ENCODE results near the gene EEA1. TPM values are rescaled to one million over a fixed set of nuclear protein-coding genes. Genes with fewer than 3 reads are reported as not detected.
A peak's percentile ranks its signal among the peaks of the same experiment; 100 is the strongest.
"Not testable (repeated sequence)": the region's sequence is repeated elsewhere in the genome, so short reads cannot be mapped to it uniquely, and the experiment has no call there.

Gene EEA1
- 29.0 and 31.5 TPM in 2 replicates for total RNA-seq (2014; rRNA removed; shearing (Covaris generic))
- polyA plus RNA-seq (2015; cell fraction: cytosol; rRNA removed): 9.7 and 15.1 TPM in 2 replicates
- polyA plus RNA-seq (2015; cell fraction: nucleus; rRNA removed): 22.3 and 25.4 TPM in 2 replicates

DNA sequence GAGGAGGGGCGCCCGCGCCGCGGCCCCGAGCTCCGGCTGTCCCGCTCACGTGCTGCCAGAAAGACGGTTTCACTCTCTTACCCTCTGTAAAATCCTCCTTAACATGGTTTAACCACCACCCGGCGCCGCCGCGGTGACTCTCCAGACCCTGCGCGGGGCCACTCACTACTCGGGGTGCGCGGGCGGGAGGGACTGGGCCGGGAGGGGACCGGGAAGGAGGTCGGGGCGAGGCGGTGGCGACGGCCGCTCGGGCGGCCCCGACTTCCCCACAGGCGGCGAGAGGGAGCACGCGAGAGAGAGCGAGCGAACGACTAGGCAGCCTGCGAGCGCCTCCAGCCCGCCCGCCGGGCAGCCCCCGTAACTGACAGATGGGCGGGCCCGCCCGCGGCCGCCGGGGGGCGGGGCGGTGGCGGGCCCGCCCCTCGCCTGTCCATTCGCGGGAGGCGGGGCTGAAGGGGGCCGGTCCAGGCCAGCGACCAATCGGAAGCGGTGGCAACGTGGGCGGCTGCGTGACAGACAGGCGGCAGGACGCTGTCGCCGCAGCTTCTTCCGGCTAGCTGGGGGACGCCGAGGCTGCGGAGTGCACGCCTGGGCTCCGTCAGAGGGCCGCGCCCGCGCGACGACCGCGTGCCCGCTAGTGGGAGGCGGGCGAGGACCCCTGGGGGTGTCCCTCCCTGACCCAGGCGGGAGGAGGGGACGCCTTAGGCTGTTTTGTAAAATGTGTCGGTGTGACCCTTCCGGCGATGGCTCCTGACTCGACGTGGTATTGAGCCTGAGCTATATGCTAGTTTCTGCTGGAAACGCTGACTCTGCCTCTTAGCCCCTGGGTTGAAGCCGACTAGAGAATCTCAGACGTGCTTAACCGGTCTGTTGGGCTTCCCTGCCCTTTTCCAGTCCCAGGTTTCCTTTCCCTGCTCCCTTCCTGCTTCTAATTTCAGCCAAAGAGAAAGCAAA is at the start of gene EEA1:
EEA1 (minus strand) TSS at position 334 of the 954 bp plus-strand sequence; CDS start at position 105, 229 bp downstream.
- in situ Hi-C loops (cut with HindIII; ENCODE audit: low pct_unique_long_range_greater_than_20kb, low sequenced_read_pairs): no loop called here

DNA sequence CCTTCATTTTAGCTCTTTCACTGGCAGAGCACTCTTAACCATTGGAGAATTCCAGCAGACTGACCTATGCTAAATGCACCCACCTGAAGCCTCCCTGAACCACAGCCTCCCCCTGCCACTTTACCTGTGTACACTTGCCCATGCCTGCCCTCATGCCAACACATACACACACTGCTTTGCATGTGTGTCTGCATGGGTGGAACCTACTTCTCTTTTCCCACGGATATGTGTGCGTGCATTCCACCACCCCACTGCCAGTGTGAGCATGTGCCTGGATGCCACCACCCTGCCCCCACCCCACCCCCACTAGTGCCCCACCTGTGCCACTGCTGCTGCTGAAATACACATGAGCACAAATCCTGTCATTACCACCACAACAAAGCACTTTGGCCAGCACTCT is 49.5 kb upstream of the EEA1 start:
- in situ Hi-C loops (cut with HindIII; ENCODE audit: low pct_unique_long_range_greater_than_20kb, low sequenced_read_pairs): no loop called here

More for the DNA sequence above, at the start of gene EEA1:
- DNase-seq (ENCODE audit: low read depth, low spot score): peak; percentile 97

DNA sequence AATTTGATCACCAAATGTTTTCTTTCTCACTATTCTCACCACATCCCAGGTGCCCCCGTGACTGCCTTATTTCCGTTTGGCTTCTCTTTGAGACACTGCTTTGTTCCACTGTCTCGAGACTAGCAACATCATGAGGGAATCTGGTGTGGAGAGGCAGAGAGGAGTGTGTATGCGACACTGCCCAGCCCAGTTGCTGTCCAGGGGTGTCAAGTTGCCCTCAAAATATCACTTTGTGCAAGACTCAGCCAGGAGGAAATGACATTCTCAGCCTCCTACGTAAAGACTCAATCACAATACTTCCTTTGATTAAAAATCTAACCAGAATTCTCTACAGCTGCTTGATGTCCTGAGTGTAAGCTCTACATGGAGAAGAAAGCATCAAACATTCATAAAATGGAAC is 48.2 kb upstream of the EEA1 start:
- in situ Hi-C loops (cut with HindIII; ENCODE audit: low pct_unique_long_range_greater_than_20kb, low sequenced_read_pairs): no loop called here
- peak; percentile 100 for DNase-seq (ENCODE audit: low read depth, low spot score)

More for the DNA sequence above, 49.5 kb upstream of the EEA1 start:
- no peak for DNase-seq (ENCODE audit: low read depth, low spot score)

DNA sequence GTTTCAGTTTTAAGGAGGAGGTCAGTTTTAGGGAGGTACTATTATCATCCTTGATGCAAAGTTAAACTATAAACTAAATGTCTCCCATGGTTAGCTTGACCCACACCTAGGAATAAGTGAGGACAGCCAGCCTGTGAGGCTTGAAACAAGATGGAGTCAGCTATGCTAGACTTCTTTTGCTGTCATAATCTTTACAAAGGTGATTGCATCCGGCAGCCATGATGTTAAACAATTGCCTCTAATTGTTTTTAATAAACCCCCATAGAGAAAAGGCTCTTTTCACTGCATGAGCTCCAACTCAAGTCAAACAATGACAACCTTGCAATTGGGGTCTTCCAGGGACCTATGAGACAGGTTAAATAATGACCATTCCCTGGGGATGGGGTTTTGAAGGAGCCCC is 45.7 kb upstream of the EEA1 start:
- in situ Hi-C loops (cut with HindIII; ENCODE audit: low pct_unique_long_range_greater_than_20kb, low sequenced_read_pairs): no loop called here
- DNase-seq (ENCODE audit: low read depth, low spot score): no peak

DNA sequence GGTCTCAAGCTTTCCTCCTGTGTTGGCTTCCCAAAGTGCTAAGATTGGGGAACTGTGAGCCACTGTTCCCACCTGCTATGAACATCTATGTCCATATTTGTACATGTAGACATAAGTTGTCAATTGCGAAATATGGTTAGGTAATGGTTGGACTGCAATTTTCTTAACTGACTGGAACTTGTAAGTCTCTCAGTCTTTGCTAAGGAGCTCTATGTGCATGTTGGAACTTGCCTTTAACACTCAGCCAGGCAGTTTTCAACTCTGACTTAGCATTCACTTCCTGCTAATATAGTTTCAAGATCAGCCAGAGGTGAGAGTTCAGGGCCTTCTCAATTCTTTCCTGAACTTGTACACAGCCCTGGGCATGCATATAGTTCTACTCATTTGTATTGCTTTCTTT is 44.5 kb upstream of the EEA1 start:
- in situ Hi-C loops (cut with HindIII; ENCODE audit: low pct_unique_long_range_greater_than_20kb, low sequenced_read_pairs): no loop called here
- no peak for DNase-seq (ENCODE audit: low read depth, low spot score)

DNA sequence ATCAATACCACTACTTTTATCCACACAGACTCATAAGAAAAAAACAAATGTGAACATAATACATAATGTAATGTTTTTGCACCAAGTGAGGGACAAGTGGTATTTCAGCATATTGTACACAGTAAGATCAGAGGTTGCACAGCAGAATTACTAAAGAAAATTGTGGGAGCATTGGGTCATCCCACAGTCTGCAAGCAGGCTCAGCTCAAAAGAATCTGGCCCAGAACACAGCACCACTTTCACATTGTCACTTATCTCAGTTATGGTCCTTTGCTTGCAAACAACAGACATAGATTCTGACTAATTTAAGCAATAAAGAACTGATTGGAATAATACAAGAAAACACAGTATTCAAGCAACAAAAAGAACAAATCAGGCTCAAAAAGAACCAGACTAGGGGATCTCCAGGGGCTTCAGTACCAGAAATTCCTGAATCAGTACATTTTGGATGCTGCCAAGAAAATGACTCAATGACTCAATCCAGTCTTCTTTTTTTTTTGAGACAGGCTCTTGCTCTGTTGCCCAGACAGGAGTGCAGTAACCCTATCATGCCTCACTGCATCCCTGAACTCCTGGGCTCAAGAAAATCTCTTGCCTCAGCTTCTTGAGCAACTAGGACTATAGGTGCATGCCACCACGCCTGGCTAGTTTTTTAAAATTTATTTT is 42.9 kb upstream of the EEA1 start:
- in situ Hi-C loops (cut with HindIII; ENCODE audit: low pct_unique_long_range_greater_than_20kb, low sequenced_read_pairs): no loop called here
- no peak for DNase-seq (ENCODE audit: low read depth, low spot score)

DNA sequence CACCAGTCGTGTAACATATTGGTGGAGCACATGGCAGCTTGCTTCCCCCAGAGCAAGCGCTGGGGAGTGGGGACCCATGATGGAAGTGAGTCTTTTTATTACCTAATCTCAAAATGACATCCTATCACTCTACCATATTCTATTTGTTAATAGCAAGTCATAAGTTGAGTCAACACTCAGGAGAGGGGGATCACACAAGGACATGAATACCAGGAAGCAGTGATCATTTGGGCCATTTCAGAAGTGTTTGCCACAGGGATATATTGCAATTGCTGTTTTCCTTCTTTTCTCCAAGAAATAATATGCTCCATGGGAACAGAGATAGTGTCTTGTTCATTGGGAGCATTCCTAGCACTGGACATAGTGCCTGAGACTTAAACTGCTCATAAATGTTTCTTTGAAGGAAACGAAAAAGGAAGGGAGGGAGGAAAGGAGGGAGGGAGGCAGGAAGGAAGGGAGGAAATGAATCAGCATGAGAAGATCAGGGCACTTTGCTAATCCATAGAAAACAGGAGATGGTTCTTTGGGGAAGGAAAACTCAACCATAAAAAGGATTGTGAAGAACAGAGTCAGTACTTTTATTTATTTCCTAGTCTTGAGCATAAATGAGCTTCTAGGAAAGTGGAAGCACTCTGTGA is 39.2 kb upstream of the EEA1 start:
- DNase-seq (ENCODE audit: low read depth, low spot score): no peak
- in situ Hi-C loops (cut with HindIII; ENCODE audit: low pct_unique_long_range_greater_than_20kb, low sequenced_read_pairs): no loop called here

DNA sequence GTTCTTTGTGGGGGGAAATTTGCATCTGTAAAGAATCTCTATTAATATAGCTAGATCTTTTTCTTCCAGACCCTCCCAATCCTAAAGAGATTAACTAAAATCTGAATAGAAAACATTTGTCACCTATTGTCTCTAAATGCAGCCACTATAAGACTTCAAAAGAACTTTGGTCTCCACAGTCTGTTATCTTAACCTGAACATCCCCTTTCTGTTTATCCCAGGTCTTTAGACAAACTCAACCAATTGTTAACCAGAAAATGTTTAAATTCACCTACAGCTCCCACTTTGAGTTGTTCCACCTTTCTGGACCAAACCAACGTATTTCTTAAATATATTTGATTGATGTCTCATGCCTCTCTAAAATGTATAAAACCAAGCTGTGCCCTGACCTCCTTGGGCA is 35.3 kb upstream of the EEA1 start:
- in situ Hi-C loops (cut with HindIII; ENCODE audit: low pct_unique_long_range_greater_than_20kb, low sequenced_read_pairs); DNase-seq (ENCODE audit: low read depth, low spot score): not testable (repeated sequence)

DNA sequence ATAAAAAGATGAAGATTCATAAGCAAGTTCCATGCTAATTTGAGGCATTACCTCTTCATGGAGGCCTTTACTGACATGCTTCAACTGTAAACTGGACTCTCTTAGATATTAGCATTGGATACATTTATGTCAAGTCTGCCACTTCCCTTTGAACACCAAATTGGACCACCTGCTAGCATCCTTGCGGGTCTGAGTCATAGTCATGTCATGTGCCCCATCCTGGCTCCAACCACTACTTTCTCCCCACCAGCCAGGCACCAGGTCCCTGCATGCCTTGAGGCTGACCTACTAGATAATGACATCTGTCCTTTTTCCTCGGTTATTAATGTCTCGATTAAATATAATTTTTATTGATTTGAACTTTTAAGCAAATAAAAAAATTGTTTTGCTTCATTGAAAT is 32.9 kb upstream of the EEA1 start:
- in situ Hi-C loops (cut with HindIII; ENCODE audit: low pct_unique_long_range_greater_than_20kb, low sequenced_read_pairs): no loop called here
- DNase-seq (ENCODE audit: low read depth, low spot score): peak; percentile 44

DNA sequence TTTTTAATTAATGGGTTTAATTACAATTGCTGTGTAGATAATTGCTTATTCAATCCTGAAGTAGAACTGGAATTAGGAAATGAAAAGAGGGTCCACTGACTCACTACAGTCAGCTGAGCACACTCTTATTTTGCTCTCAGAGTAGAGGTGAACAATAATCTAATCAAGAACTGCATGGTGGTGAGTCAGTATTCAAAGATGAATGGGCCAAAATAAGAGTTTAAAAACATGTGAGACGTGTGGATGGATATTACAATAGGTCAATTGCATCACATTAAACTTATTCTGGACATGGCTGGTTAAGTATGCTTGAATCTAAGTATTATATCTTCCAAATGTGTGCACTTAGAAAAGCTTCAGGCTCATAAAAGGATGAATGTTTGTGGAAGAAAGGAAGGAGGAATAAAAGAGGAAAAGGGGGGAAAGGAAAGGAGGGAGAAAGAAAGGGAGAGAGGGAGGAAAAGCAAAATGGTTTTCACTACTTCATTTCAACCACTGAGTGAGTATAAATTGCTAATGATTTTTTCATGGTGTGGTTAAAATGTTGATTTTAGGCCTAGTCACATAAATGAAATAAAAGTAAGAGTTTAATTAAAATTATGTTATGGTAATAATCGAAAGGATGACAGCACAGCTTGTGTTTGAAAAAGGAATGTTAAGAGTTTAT is 27.0 kb upstream of the EEA1 start:
- peak; percentile 75 for DNase-seq (ENCODE audit: low read depth, low spot score)
- in situ Hi-C loops (cut with HindIII; ENCODE audit: low pct_unique_long_range_greater_than_20kb, low sequenced_read_pairs): no loop called here

DNA sequence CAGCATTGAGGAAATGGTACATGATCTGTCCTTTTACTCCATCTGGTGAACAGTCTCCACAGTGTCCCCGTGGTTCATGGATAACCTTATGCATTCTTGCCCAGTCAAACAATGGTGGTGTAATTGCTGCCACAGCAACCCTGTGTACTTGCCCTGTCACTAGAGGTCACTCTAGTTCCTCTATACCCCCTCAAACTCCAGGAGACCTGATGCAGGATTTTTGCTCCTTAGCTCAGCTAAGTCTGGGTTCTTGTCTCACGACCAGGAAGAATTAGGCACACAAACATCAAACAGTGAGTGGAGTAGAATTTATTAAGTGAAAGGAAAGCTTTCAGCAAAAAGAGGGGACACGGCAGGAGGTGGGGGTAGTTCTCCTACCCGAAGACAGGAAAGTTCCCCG is 24.7 kb upstream of the EEA1 start:
- in situ Hi-C loops (cut with HindIII; ENCODE audit: low pct_unique_long_range_greater_than_20kb, low sequenced_read_pairs): no loop called here
- peak; percentile 58 for DNase-seq (ENCODE audit: low read depth, low spot score)

DNA sequence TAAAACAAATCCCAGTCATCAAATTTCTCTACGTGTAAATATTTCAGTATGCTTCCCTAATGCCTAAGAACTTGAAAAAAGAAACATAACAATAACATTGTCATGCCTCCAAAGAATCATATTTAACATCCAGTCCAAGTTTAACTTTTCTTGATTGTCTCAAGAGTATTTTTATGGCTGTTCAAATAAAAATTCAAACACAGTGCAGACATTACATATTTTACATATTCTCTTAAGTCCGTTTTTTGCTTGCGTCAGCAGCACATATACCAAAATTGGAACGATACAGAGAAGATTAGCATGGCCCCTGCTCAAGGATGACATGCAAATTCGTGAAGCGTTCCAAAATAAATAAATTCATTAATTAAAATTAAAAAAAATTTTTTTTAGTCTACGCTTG is 23.3 kb upstream of the EEA1 start:
- no peak for DNase-seq (ENCODE audit: low read depth, low spot score)
- in situ Hi-C loops (cut with HindIII; ENCODE audit: low pct_unique_long_range_greater_than_20kb, low sequenced_read_pairs): no loop called here

DNA sequence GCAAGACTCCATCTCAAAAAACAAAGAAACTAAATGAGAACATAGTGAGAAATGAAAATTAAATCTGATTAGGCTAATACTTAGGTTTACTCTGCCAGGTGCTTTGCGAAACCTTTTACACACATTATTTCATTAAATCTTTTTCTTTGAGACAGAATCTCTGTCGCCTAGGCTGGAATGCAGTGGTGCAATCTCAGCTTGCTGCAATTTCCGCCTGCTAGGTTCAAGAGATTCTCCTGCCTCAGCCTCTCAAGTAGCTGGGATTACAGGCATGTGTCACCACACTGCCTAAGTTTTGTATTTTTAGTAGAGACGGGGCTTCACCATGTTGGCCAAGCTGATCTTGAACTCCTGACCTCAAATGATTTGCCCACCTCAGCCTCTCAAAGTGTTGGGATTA is 21.9 kb upstream of the EEA1 start:
- DNase-seq (ENCODE audit: low read depth, low spot score): no peak
- in situ Hi-C loops (cut with HindIII; ENCODE audit: low pct_unique_long_range_greater_than_20kb, low sequenced_read_pairs): no loop called here

DNA sequence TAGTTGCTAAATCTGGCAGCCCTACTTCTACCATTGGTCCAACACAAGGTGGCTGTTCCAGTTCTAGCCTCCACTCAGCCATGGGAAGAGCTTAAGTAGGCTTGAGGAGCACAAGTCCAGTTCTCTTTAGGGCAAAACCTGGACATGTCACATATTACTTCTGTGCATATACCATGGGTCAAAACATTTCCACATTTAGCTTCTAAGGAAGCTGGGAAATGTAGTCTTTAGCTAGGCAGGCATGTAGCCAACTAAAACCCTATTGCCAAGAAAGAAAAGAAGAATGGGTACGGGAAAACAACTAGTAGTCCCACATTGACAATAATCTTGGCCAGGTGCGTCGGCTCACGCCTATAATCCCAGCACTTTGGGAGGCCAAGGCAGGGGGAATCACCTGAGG is 20.9 kb upstream of the EEA1 start:
- in situ Hi-C loops (cut with HindIII; ENCODE audit: low pct_unique_long_range_greater_than_20kb, low sequenced_read_pairs): no loop called here
- DNase-seq (ENCODE audit: low read depth, low spot score): no peak

DNA sequence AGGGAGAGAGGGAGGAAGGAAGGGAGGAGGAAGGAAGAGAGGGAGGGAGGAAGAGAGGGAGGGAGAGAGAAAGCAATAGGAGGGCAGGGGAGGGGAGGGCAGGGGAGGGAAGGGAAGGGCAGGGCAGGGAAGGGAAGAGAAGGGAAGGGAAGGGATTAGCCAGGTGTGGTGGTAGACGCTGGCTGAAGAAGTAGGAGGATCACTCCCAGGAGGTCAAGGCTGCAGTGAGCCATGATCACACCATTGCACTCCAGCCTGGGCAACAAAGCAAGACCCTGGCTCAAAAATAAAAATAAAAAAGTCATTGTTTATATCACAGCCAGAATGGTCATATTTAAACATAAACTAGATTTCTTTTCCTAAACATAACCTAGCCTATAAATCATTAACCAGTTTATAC is 20.4 kb upstream of the EEA1 start:
- no peak for DNase-seq (ENCODE audit: low read depth, low spot score)
- in situ Hi-C loops (cut with HindIII; ENCODE audit: low pct_unique_long_range_greater_than_20kb, low sequenced_read_pairs): no loop called here

DNA sequence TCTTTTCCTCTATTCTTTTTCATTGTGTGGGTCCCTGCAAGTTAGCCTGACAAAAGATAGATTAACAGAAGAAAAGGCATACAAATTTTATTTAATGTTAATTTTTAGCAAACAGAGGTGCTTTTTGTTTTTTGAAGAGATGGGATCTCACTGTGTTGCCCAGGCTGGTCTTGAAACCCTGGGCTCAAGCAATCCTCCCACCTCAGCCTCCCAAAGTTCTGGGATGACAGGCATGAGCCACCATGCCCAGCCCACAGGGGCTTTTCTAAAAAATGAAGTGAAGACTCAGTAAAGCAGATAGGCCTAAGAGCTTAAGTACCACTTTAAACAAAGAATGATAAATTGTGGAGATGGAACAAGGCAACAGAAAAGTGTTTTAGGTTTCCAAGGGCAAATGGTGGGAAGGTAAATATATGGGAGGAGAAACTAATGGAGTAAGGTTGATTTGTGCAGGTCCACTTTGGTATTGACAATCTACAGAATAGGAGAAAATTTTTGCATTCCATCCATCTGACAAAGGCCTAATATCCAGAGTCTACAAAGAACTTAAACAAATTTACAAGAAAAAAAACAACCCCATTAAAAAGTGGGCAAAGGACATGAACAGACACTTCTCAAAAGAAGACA is 18.6 kb upstream of the EEA1 start:
- DNase-seq (ENCODE audit: low read depth, low spot score): no peak
- in situ Hi-C loops (cut with HindIII; ENCODE audit: low pct_unique_long_range_greater_than_20kb, low sequenced_read_pairs): no loop called here

DNA sequence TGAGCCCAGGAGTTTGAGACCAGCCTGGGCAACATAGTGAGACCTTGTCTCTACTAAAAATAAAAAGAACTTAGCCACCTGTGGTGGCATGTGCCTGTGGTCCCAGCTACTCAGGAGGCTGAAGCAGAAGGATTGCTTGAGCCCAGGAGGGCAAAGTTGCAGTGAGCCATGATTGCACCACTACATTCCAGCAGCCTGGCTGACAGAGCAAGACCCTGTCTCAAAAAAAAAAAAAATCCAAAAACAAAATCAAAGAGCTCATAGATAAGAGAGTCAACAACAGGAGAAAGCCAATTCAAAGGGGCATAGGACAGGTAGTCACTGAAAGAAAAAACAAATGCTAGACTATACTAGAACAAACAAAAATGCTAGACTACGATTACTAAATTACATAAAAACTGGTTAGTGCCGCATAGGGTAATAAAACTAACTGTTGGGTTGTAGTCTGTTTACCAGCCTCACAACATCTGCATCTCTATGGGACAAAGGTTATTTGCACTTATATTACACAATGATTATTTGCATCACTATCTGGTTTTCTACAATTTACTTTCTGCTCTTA is 16.6 kb upstream of the EEA1 start:
- DNase-seq (ENCODE audit: low read depth, low spot score): no peak
- in situ Hi-C loops (cut with HindIII; ENCODE audit: low pct_unique_long_range_greater_than_20kb, low sequenced_read_pairs): no loop called here
